T-helper 22 cell (primary cell): Measurements from ENCODE around the gene ASB1.
"Not testable (repeated sequence)": the region's sequence is repeated elsewhere in the genome, so short reads cannot be mapped to it uniquely, and the experiment has no call there.

Source experiments
- DNase-seq: peaks from one replicate; pipeline ENCODE4 v3.0.0-alpha.2; 2020; ENCODE audit warnings: low read depth

The ASB1 gene

GRCh38 chr2:238404406-238405216 lies 22.1 kb upstream of the ASB1 start:
- DNase-seq = no peak

GRCh38 chr2:238405217-238405555 lies 21.5 kb upstream of the ASB1 start:
- DNase-seq = not testable (repeated sequence)

- no peak for DNase-seq
These were observed 20.3 kb upstream of the ASB1 start for GRCh38 chr2:238406221-238406997.

- DNase-seq = no peak
These were observed 19.8 kb upstream of the ASB1 start for GRCh38 chr2:238406998-238407285.

- DNase-seq = no peak
These were observed 19.2 kb upstream of the ASB1 start for GRCh38 chr2:238407566-238407965.

GRCh38 chr2:238408615-238409340 lies 17.9 kb upstream of the ASB1 start:
- no peak for DNase-seq

- DNase-seq = no peak
These were observed 17.2 kb upstream of the ASB1 start for GRCh38 chr2:238409341-238410199.

- DNase-seq = no peak
These were observed 14.5 kb upstream of the ASB1 start for GRCh38 chr2:238412067-238412767.

GRCh38 chr2:238413368-238413767 lies 13.4 kb upstream of the ASB1 start:
- DNase-seq = no peak

GRCh38 chr2:238415036-238415764 lies 11.5 kb upstream of the ASB1 start:
- no peak for DNase-seq

GRCh38 chr2:238415893-238416292 lies 10.8 kb upstream of the ASB1 start:
- no peak for DNase-seq

- DNase-seq = no peak
These were observed 8.3 kb upstream of the ASB1 start for GRCh38 chr2:238418196-238418998.

- DNase-seq = no peak
These were observed 7.7 kb upstream of the ASB1 start for GRCh38 chr2:238418999-238419546.

- DNase-seq = no peak
These were observed 6.3 kb upstream of the ASB1 start for GRCh38 chr2:238420442-238420841.

- no peak for DNase-seq
These were observed 5.6 kb upstream of the ASB1 start for GRCh38 chr2:238420878-238421694.

- no peak for DNase-seq
These were observed 5.1 kb upstream of the ASB1 start for GRCh38 chr2:238421695-238422035.

- no peak for DNase-seq
These were observed 4.4 kb upstream of the ASB1 start for GRCh38 chr2:238422285-238422684.

- DNase-seq = no peak
These were observed 3.8 kb upstream of the ASB1 start for GRCh38 chr2:238422940-238423339.
